Heart right ventricle (tissue), 16 donors: ENCODE results near the gene ADAMTS12. TPM values are rescaled to one million over a fixed set of nuclear protein-coding genes. Genes with fewer than 3 reads are reported as not detected.

ENCODE experiments used
- ATAC-seq, 8 donors: fragments of 200-7000 bp; cut with Tn5 transposase; one replicate each; pipeline ENCODE4 v1.9.1; 2020; ENCODE audit warnings: mild to moderate bottlenecking in 8 of 8, moderate library complexity in 8 of 8, moderate number of reproducible peaks in 1 of 8
- DNase-seq, 2 donors: peaks; one replicate each; pipeline ENCODE4 v3.0.0-alpha.2; 2020
- H3K27ac ChIP-seq, 10 donors: fragments of 200-600 bp; sonication (generic) in 2 of 10; one replicate each; pipeline versions ENCODE4 v1.5.0 to v1.8.0; 2020 to 2022; ENCODE audit warnings: mild to moderate bottlenecking in 3 of 10
- H3K27me3 ChIP-seq, 7 donors: fragments of 200-600 bp; one replicate each; pipeline ENCODE4 v1.8.0; 2021 to 2022; ENCODE audit warnings: mild to moderate bottlenecking in 2 of 7
- H3K36me3 ChIP-seq, 9 donors: fragments of 200-600 bp; sonication (generic) in 1 of 9; one replicate each; pipeline versions ENCODE4 v1.5.0 to v1.8.0; 2020 to 2022; ENCODE audit warnings: mild to moderate bottlenecking in 2 of 9
- H3K4me1 ChIP-seq, 9 donors: fragments of 200-600 bp; sonication (generic) in 1 of 9; one replicate each; pipeline versions ENCODE4 v1.5.0 to v1.8.0; 2020 to 2022; ENCODE audit warnings: mild to moderate bottlenecking in 4 of 9
- H3K4me3 ChIP-seq, 10 donors: fragments of 200-600 bp; sonication (generic) in 2 of 10; one replicate each; pipeline versions ENCODE4 v1.5.0 to v1.8.0; 2020 to 2022; ENCODE audit warnings: mild to moderate bottlenecking in 7 of 10, moderate library complexity in 2 of 10
- H3K9me3 ChIP-seq, 11 donors: fragments of 200-600 bp in 10 of 11; sonication (generic) in 2 of 11; one replicate each; pipeline versions ENCODE4 v1.5.0 to v1.8.0; 2013 to 2022; ENCODE audit warnings: mild to moderate bottlenecking in 2 of 11, control low read depth in 1 of 11, moderate library complexity in 1 of 11
- CTCF ChIP-seq, 9 donors: fragments of 200-600 bp; sonication (generic) in 2 of 9; IDR thresholded peaks; one replicate each; pipeline versions ENCODE4 v1.5.0 to v1.8.0; 2021 to 2022; ENCODE audit warnings: antibody characterized with exemption in 9 of 9, mild to moderate bottlenecking in 5 of 9, moderate library complexity in 1 of 9
- WGBS, 2 donors: extraction: QIAGEN DNeasy Blood & Tissue Kit; methylation state at CpG; one replicate each; pipeline ENCODE4 v1.1.7; 2013; ENCODE audit warnings: inconsistent platforms in 1 of 2; 5-methylcytosine and 5-hydroxymethylcytosine counted together
- intact Hi-C, 10 donors: fragments of 100-400 bp; cut with DNase I; formaldehyde crosslinking; loops; one replicate each; pipeline versions ENCODE4 v1.11.1 to v1.14.2; 2022
- polyA plus RNA-seq, 2 donors: library from polyadenylated mRNA; stranded (reverse); fragments of 200-250 nt; gene quantifications; one replicate each; pipeline ENCODE4 v1.2.3, GENCODE V29; 2013
- total RNA-seq, 10 donors: library from RNA; stranded (reverse); fragmentation: NEBNext Ultra II Directional in 3 of 10; extraction: Animal tissue kit (Norgen Biotek cat#: 25700) in 3 of 10; gene quantifications; one replicate each; pipeline versions ENCODE4 v1.2.1 to v1.2.4, GENCODE V29; 2021 to 2023
- donor health status: Arrhythmogenic right ventricular cardiomyopathy.
- donor health status: ischemic (EF 13 %, LVEDD 7.1; RV severe dilation, severe dysfunction).
- donor health status: healthy with polysubstance abuse.
- donor health status: DM: no; HTN: yes; CAD: no.
- donor health status: DM: no; HTN: no; CAD: no.
- donor health status: ischemic (EF 25% LVEDD 6.9; RV normal size, moderate dysfunction).
- donor health status: ischemic (EF 25% LVEDD 5.7; RV mildly dilated, moderate dysfunction).
- donor health status: healthy.
- donor health status: DM: yes; HTN: yes; CAD: no.
- donor health status: Ischemic cardiomyopathy.
- donor health status: ischemic (EF 35%, LVEDD 5.7; RV mildly dilated, moderate dysfunction).
- donor health status: nonischemic (EF 11% LVEDD 7.7; RV severe dilation, severe dysfunction).
- donor health status: DM: yes; HTN: yes; CAD: no.
- donor health status: PGD.
- donor health status: ischemic (EF 29% LVEDD 5.4; RV normal size, mild dysfunction).
- donor health status: nonischemic (EF 23%, LVEDD 6.1; RV moderate dilation, normal function).

ADAMTS12 gene
- total and polyA plus RNA-seq, 12 donors, result 0.37 to 3.7 (median 1.3) TPM

- Histone ChIP-seq H3K27me3 (no peaks in the 10 kb centered on the region), H3K4me3 (no peak overlapping the region), H3K36me3 (no peaks in the 10 kb centered on the region), H3K4me1 (peaks cover 0 to 15% (median 0%) of the 10 kb centered on the region in 9 donors), H3K27ac (no peak overlapping the region), H3K9me3 (no peaks in the 10 kb centered on the region)
- ATAC-seq (no peak), DNase-seq (no peak)
- TF ChIP-seq CTCF (IDR thresholded peaks at IDR 0.05), result no peak
- WGBS, 2 donors, result 65 to 77% methylated on average over 2 of the region's 2 CpGs
- intact Hi-C loops, result no loop called here
Measured at GRCh38 chr5:33766023-33766422, 125.8 kb downstream of the ADAMTS12 start.

- Histone ChIP-seq H3K36me3 (no peaks in the 10 kb centered on the region), H3K27me3 (no peaks in the 10 kb centered on the region), H3K4me1 (peaks cover 0 to 14% (median 0%) of the 10 kb centered on the region in 9 donors), H3K9me3 (no peaks in the 10 kb centered on the region), H3K4me3 (no peak overlapping the region), H3K27ac (no peak overlapping the region)
- ATAC-seq (no peak), DNase-seq (no peak)
- no peak for TF ChIP-seq CTCF (IDR thresholded peaks at IDR 0.05)
- 75 to 77% methylated on average over 3 of the region's 3 CpGs for WGBS, 2 donors
- intact Hi-C loops, result no loop called here
Measured at GRCh38 chr5:33764786-33765185, 127.0 kb downstream of the ADAMTS12 start.

- 90 to 92% methylated on average over 2 of the region's 2 CpGs for WGBS, 2 donors
- no peaks in the 10 kb centered on the region for H3K27me3 ChIP-seq
- peaks cover 0 to 5% (median 0%) of the 10 kb centered on the region in 9 donors for H3K4me1 ChIP-seq
- no peaks in the 10 kb centered on the region for H3K9me3 ChIP-seq
- no peak for TF ChIP-seq CTCF (IDR thresholded peaks at IDR 0.05)
- no peak overlapping the region for H3K4me3 ChIP-seq
- DNase-seq (no peak), ATAC-seq (no peak)
- H3K36me3 ChIP-seq, result no peaks in the 10 kb centered on the region
- intact Hi-C loops, result no loop called here
- H3K27ac ChIP-seq, result no peak overlapping the region
Measured at GRCh38 chr5:33763435-33763834, 128.4 kb downstream of the ADAMTS12 start.

- no peaks in the 10 kb centered on the region for H3K9me3 ChIP-seq
- no peaks in the 10 kb centered on the region for H3K27me3 ChIP-seq
- 54 to 62% methylated on average over 1 of the region's 1 CpG for WGBS, 2 donors
- no peak for DNase-seq
- H3K4me3 ChIP-seq, result no peak overlapping the region
- intact Hi-C loops, result no loop called here
- no peak for ATAC-seq
- no peaks in the 10 kb centered on the region for H3K36me3 ChIP-seq
- H3K27ac ChIP-seq, result no peak overlapping the region
- no peak for TF ChIP-seq CTCF (IDR thresholded peaks at IDR 0.05)
- peaks cover 0 to 3% (median 0%) of the 10 kb centered on the region in 9 donors for H3K4me1 ChIP-seq
Measured at GRCh38 chr5:33762859-33763258, 128.9 kb downstream of the ADAMTS12 start.
